ENCODE results near the gene MANEAL.
"Not testable (repeated sequence)": the region's sequence is repeated elsewhere in the genome, so short reads cannot be mapped to it uniquely, and the experiment has no call there.

Gene MANEAL

DNA sequence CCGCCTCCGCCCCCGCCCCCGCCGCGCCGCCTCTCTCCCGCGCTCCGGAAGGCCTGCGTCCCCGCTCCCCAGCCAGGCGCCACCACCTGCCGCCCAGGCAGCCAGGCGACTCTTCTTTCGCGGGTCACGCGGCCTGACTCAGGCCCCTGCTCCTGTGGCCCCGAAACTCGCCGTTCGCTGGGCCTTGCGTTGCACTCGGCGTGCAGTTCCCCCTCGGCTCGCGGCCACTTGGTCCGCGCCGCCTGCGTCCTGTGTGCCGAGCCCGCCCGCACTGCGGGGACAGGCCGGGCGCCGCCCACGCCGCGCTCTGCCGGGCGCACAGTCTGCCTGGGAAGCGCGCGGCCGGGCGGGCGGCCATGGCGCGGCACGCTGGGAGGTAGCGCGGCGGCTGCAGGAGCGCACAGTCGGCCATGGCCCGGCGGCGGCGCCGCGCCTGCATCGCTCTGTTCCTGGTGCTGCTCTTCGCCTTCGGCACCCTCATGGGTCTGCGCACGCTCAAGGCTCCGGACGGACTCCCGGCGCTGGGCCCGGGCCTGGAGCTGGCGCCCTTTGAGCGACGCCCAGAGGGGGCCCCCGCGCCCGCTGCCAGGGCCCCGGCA is at the start of gene MANEAL:
MANEAL (plus strand) TSS at position 75 of the 599 bp plus-strand sequence; CDS start at position 411, 336 bp downstream.
- DNase-seq (ENCODE audit: low spot score), result peak; percentile 68

DNA sequence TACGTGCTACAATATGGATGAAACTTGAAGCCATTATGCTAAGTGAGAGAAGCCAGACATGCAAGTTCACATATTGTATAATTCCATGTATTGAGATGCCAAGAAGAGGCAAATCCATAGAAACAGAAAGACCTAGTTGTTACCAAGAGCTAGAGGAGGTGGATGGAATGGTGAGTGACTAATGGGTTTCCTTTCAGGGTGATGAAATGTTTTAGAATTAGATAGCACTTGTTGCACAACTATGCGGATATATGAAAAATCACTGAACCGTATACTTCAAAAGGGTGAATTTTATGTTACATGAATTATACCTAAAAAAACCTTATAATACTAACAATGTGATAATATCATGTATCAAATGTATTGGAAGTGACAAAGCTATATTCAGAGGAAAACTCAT is 46.8 kb upstream of the MANEAL start:
- DNase-seq (ENCODE audit: low spot score), result no peak

DNA sequence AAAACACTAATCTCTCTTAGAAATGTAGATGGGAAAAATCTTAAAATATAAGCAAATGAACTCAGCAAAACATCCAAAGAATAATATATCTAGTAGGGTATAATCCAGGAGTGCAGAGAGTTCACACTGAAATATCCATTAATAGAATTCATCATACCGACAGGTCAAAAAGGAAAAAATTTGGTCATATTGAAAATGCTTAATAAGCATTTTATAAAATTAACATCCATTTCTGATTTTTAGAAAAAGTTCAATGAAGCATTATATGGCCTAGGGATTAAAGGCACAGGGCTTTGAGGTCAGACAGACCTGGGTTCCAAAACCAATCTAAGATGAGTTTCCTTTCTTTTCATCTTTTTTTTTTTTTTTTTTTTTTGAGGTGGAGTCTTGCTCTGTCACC is 45.1 kb upstream of the MANEAL start:
- DNase-seq (ENCODE audit: low spot score), result no peak

DNA sequence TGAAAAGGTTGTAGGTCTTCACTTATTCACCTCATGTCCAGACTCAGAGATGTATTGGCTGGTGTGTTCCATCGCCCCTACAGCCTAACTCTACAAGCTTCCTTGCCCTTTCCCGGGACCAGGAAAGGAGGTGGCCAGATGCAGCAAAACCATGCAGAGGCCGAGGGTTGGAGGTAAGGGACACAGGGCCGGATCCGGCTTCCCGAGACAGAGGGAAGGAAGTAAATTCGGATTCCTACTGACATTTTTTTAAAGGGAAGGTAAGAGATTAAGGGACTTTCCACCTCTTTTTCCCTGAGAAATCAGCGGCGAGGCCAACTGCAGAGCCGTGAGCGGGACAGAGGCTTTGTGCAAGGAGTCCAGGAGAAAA is 41.4 kb upstream of the MANEAL start:
- DNase-seq (ENCODE audit: low spot score), result no peak

GRCh38 chr1:37752583-37753471 is 40.8 kb upstream of the MANEAL start:
- peak; percentile 74 for DNase-seq (ENCODE audit: low spot score)

DNA sequence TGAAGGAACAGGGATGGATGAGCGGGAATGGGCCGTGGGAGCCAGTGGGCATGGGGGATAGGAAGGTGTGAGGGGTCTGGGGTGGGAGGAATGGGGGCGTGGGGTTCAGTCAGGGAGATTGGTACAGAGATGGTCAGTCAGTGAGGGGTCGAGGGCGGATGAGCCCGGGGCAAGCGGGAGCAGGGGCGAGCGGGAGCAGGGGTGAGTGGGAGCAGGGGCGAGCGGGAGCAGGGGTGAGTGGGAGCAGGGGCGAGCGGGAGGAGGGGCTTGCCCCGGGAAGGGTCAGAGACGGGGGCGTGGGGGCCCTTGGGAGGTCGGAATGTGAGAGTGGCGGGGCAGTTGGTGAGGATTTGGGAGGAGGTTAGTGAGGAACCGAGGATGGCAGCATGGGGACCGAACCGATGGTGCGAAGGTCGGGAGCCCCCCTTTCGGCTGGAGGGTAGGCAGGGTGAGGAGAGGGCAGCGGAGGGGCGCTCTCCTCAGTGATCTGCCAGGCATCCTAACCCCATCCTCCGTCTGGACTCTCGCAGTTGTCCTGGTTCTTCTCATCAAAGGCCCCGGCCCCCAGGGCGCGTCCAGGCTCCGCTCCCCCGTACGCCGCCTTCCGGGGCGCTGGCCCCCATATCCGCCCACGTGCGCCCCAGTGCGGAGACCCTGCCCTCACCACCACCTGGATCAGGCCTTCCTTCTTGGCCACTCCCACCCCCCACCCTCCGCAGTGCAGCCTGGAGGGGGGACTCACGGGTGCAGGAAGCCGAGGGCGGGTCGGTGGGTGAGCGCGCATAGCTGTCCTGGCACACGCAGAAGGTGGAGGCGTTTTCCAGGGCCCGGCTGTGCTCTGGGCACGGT is 40.0 kb upstream of the MANEAL start:
- no peak for DNase-seq (ENCODE audit: low spot score)

- DNase-seq (ENCODE audit: low spot score), result no peak
These were observed 38.4 kb upstream of the MANEAL start for GRCh38 chr1:37755290-37755689.

DNA sequence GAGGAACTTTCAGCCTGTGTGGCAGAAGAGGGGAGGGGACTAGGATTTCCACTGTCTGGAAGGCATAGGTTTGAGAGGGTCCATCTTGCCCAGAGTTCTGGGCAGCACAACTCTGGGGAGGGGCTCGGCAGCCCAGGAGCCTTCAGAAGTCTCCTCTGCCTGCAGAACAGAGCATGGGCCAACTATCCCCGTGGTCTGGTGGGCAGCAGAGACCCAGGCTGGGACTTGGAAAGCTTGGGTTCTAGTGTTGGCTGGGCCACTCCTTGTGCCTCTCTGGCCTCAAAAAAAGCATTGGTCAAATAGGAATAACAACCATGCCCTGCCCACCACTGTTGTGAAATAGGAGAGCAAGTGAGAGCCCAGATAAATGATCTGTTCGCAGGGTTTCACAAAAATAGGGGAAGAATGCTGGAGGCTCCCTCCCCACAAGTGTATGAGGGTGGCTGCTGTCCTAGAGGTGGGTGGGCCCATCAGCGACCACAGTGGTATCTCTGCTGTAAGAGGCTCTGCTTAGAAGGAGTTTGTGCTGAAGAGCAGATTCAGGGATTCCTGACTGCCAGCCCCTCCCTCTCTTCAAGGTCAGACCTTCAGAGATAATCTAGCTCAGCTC is 37.6 kb upstream of the MANEAL start:
- no peak for DNase-seq (ENCODE audit: low spot score)

DNA sequence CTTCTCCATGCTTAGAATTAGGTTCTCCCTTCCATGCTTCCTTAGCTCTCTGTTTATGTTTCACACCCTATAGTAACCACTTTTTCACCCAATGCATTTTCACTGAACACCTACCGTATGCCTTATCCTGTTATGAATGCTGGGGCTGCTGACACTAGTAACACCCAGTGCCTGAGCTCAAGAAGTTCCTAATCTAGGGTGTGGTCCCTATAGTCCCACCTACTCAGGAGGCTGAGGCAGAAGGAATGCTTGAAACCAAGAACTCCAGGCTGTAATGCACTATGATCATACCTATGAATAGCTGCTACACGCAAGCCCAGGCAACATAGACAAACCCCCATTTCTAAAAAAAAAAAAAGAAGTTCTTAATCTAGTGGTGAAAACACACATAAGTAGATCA is 34.2 kb upstream of the MANEAL start:
- DNase-seq (ENCODE audit: low spot score), result no peak

GRCh38 chr1:37761416-37762095 is 32.1 kb upstream of the MANEAL start:
- DNase-seq (ENCODE audit: low spot score), result no peak

DNA sequence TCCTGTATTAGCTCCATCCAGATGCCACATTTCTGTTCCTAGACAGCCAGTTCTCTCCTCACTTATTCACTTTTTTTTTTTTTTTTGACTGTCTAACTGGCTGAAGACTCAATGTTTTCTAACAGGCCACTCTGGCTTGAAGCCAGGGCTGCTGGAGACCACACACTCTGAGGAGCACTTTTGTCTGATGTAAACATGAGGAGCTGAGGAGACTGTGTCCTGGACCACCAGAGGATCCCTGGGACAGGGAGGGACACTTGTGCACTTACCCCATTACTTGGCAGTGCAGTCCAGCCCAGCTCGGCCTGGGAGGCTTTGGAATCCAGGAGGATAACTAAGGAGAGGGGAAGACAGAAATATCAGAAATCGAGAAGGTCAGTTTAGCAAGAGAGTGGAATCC is 31.1 kb upstream of the MANEAL start:
- DNase-seq (ENCODE audit: low spot score), result no peak

DNA sequence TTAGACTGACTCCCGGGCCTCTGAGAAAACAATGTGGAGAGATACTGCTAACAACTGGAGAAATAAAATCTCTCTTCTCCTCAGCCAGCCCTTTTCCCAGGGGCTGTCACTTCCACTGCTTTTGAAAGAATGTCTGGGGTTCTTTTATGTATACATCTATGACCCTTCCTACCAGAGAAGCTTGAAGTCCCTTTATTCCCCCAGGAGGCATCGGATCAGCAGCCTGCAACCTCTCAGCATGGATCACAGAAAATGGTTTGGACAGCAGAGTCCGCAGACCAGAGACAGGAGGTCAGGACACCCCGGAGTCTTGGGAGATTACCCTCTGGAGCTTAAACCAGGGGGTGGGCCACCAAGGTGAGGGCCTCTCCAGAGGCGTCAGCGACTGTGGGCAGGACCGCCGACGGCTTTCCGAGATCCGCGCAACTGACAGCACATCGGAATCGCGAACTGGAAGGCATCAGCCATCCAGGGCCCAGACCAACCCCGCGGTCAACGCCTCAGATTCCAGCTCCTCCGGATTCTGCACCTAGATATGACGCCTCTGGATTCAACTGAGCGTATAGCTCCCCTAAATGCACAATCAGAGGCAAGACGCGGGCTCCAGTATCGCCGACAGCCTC is 29.7 kb upstream of the MANEAL start:
- DNase-seq (ENCODE audit: low spot score), result no peak

DNA sequence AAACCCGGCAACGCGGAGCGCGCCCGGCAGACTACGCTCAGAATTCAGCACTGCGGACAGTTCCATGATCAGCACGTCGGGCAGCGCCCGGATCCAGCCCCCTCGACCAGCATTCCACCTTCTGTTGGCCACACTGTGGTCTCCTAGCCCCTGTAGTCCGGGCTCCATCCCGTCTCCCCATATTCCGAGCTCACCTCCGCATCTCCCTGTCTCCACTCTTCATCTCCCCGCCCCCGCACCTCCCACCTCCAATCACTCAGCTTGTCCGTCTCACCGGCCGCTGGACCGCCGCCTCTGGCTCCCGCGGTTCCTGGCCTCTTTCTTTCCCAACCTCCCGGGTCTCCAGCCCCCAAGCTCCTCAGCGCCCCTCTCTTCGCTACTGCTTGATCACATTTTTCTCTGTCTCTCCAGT is 29.2 kb upstream of the MANEAL start:
- DNase-seq (ENCODE audit: low spot score), result peak; percentile 71

GRCh38 chr1:37764888-37765441 is 28.7 kb upstream of the MANEAL start, which contains the start of gene EPHA10:
EPHA10 (minus strand) TSS chr1:37765120; CDS start chr1:37765066, 54 bp downstream.
- no peak for DNase-seq (ENCODE audit: low spot score)

DNA sequence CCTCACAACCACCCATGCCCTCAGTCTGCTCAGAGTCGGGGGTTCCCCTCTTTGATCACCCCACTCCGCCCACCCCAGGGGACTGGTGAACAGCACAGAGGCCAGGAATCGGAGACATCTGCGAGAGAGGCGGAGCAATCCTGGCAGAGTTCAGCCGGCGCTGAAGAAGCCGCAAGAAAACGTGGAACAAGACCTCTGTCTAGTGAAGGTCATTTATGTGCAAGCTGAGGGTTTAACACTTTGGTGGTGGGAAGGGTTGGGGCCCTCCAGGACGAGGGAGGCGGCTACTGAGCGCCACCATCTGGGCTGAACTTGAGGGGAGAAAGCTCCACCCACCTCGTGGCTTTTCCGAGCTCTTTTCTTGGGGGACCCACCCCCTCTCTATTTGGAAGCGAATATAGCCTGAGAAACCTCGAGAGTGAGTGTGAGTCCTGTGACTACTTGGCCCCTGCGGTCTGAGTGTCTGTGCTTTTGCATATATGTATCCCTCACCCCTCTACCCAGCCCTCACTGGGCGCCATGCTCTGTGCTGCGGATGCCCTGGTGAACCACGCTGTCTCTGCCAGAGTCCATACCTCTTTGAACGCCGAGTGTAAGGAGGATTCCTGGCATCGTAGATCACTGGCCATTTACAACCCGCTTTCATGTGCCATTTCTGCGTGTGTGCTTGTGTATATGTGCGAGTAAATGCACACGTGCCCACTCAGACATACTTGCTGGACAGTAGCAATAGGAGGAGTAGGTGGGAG is 27.6 kb upstream of the MANEAL start:
- no peak for DNase-seq (ENCODE audit: low spot score)

DNA sequence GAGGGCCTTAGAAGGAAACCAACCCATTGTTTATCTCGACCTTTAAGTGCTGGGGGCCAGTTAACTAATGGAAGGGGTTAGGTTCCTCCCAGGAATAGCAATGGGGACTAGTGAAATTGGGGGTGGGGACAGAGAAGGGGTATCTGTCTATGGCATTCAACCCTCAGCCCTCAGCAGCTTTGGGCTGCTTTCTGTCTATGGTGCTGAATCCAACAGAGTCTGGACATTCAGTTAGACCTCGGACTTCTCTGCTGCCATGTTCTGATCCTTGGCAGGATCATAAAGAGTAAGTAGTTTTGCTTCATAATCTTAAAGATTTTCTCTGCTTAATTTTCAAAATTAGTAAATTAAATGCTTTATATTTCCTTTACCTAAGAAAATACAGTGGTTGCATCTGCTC is 26.2 kb upstream of the MANEAL start:
- DNase-seq (ENCODE audit: low spot score), result no peak

- DNase-seq (ENCODE audit: low spot score), result not testable (repeated sequence)
These were observed 22.2 kb upstream of the MANEAL start for GRCh38 chr1:37771440-37771839.

DNA sequence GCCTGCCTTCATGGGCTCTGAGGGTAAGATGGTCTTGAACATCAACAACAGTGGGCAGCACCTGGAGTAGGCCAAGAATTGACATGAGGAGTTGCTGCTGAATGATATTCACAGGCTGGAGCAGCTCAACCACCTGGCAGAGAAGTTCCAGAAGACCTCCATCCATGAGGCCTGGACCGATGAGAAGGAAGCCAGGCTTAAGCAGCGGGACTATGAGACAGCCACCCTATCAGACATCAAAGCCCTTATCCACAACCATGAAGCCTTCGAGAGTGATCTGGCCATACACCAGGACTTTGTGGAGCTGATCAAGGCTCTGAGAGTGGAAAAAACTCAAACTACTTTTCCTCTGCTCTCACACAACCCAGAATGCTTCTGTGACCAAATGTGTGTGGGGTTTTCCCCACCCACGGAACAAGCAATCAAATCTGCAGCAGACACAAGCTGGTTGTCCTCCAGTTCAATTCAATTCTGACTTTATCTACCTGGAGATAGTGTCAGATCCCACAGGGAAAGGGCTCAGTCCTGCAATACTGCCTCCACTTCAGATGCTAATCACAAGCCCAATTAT is 16.6 kb upstream of the MANEAL start:
- no peak for DNase-seq (ENCODE audit: low spot score)

- DNase-seq (ENCODE audit: low spot score), result no peak
These were observed 15.0 kb upstream of the MANEAL start for GRCh38 chr1:37778654-37779053.

DNA sequence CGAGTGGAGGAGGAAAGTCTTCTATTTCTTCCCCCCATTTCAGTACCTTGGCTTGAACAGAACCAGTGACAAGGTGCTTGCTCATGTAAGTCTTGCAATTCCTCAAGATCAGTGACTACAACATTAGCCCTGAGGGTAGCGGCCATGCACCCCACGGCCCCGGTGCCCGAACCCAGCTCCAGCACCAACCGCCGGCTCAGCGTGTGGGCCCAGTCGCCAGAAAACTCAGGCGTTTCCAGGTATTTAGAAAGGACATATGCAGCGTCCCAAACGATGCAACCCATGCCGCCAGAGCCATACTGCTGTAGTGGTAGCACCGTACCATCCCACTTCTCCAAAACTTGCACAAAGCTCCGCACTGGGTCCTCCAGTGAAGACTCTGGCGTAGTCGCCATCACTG is 11.2 kb upstream of the MANEAL start:
- no peak for DNase-seq (ENCODE audit: low spot score)

All from HuH-7.5 (cell line).